Fibroblast of skin of right biceps (primary cell): ENCODE results near the gene DCAF6.

Experiments used
- DNase-seq: peaks from one replicate; pipeline ENCODE4 v3.0.0-alpha.2; 2013

The DCAF6 gene

DNA sequence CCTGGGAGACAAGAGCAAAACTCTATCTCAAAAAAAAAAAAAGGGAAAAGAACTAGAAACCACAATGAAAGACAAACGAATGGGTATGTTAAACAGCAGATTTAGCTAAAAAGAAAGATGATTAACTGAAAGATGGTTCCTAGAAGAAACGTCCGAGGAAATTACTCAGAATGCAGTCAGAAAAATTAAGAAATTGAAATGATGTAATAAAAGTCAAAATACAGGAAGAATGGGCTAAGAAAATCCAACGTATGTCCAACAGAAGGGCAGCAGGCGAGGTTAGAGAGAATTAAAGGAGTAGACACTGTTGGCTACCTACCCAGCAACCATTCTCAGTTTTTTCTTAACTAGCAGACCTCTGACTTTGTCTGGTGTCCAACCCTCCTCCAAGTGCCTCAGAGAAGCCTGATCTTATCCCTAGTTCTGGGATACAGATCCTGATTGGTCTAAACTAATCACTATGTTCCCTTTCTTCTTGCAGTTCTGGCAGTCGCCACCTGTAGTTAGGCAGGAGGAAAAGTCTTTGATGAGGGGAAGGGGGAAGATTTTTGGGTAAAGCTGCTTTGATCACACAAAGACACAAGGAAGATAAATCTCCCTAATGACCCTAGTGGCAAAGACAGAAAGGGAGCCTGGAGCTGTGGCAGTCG is 174.5 kb downstream of the DCAF6 start:
- DNase-seq: no peak

DNA sequence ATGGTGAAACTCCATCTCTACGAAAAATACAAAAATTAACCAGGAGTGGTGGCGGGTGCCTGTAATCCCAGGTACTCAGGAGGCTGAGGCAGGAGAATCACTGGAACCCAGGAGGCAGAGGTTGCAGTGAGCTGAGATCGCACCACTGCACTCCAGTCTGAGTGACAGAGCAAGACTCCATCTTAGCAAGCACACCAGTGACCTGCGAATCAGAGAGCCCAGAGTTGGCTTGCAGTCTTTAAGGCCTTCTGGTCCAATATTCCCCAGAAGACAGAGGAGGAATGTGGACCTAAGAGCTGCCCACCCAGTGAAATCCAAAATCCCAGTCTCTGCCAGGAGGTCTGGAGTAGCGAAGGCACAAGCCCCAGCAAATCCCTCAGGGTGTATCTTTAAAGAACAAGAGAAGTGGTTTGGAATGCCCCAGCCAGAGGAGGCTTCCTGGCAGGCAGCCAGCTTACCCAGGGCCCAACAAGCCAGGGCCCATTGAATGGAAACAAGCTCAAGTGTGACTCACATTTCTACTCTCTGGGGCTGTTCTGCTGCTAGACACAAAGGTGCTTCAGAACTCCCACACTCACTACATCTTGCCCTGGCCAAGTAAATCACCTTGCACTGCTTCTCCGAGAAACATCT is 176.3 kb downstream of the DCAF6 start:
- DNase-seq: peak; percentile 79

DNA sequence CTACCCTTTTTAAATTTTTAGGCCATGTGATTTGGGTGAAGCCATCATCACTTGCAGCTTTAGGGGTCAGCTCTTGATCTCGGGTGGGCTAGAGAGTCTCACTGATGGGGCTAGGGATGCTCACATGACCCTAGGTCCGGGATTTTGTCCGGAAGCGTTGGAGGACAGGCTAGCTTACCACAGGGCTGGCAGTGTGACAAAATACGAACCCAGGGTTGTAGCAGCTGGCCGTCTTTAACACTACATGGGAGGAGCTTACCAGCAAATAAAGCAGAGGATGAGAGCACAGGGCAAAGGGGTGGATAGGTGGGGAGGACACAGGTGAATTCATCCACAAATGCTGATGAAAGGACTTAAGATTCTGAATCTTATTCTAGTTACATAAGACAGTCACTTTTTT is 178.4 kb downstream of the DCAF6 start:
- DNase-seq: no peak

DNA sequence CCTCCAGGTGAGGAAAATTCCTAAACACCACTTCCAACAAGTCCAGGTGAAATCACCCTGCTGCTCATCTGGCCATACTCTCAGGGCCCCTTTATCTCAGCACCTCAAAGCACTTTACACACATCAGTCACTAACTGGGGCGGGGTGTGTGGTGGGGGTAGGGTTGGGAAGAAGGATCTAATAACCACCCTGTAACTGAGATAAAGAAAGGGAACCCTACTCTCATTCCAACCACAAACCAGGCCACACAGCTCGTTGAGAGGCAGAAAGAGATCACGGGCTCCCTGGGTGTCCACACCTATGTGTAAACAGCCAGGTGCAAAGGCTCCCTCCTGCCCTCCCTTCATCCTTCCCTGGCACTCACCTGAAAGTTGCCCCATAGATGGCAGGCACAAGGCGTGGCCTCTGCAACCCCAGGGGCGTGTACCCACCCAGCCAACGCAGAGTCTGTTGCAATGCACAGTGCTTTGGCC is 179.9 kb downstream of the DCAF6 start:
- no peak for DNase-seq

DNA sequence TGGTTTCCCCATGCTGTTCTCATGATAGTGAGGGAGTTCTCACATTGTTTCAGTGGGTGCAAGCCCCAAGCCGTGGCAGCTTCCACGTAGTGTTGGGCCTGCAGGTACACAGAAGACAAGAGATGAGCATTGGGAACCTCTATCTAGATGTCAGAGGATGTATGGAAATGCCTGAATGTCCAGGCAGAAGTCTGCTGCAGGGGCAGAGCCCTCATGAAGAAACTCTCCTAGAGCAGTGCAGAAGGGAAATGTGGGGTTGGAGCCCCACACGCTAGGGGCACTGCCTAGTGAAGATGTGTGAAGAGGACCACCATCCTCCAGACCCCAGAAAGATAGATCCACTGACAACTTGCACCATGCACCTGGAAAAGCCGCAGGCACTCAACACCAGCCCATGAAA is 183.3 kb downstream of the DCAF6 start:
- DNase-seq: no peak

DNA sequence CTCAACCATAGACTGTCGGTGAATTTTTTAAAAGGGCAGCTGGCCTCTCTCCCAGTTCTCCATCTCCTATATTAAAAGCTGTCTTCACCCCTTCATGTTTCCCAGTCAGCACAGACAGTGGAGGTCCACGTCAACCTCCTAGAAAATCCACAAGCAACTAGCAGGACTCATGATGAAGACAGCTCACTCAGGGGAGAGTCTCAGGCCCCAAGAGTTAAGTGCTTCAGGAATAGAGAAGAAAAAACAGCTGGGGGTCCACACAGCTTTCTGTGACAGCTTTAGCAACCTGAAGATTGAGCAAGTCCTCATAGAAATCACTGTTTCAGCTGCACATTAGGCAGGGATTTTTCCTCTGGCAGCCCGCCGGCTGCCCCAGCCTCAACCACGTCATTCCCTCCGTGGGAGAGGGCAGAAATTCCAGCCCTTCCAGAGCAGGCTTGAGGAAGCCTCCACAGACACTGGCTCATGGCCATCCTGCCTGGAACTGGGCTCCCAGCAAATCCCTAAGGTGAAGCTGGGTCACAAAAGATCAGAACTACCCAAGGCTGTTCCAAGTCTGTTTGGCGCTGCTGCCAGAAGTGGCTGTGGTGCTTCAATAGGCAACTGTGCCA is 185.0 kb downstream of the DCAF6 start:
- peak; percentile 94 for DNase-seq

DNA sequence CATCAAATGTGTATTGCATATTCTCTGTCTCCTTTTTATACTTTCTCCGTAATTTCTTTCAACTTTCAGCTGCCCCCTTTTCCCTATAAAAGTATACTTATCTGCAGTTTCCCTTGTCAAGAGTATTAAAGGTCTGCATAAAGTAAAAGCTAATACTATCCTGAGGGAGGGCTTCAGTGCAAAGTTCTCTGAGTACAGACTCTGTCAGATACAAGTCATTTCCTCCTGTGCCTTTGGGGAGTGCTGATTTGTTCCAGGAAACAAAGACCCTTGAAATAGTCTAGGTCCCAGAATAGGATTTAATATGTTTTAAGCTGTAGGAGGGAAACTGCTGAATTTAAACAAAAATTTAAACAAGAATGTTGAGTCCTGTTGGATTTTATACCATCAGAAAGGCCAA is 188.6 kb downstream of the DCAF6 start:
- DNase-seq: no peak
